Measurements from ENCODE around the gene GNA12.

GNA12 gene, protein sequence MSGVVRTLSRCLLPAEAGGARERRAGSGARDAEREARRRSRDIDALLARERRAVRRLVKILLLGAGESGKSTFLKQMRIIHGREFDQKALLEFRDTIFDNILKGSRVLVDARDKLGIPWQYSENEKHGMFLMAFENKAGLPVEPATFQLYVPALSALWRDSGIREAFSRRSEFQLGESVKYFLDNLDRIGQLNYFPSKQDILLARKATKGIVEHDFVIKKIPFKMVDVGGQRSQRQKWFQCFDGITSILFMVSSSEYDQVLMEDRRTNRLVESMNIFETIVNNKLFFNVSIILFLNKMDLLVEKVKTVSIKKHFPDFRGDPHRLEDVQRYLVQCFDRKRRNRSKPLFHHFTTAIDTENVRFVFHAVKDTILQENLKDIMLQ

DNA sequence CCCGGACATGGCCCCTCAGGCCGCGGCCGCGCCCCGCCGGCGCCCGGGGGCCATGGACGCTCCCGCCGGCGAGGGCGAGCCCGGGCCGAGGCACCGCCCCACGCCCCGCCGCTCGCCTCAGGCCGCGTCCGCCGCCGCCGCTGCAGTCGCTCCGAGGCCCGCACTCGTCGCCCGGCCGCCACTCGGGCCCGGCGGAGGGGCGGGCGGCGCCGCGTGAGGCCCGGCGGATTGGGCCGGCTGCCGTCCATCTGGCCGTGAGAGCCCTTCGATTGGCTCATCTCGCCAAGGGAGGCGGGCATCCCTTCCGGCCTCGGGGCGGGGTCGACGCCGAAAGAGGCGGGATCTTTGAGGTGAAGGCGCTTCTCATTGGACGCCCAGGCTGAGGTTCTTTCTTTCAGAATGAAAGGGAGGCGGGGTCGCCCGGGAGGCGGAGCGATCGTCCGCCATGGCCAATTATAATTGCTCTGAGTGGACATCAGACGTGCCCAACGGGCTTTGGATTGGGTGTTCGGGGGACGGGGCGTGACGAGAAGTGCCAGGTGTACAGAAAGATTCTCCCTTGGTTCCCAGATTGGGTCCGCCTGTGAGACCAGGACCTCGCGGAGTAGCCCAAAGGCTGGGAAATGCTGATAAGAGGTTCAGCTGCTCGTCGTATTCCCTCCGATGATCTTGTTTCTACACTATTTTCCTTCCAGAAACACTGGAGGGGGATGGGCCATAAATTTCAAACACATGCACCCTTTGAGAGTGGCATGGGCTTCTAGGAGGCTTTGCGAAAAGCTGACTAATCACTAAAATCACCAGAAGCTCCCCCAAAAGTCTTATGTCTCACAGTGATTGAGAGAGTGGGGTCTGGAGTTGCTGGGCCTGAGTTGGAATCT is at the start of gene GNA12:
GNA12 (minus strand) TSS at position 156 of the 881 bp plus-strand sequence; CDS start at position 9, 147 bp downstream.
- peak; percentile 93 to 94 for DNase-seq (ENCODE audit: extremely low read depth in 1 of 2, low read depth in 1 of 2)

DNA sequence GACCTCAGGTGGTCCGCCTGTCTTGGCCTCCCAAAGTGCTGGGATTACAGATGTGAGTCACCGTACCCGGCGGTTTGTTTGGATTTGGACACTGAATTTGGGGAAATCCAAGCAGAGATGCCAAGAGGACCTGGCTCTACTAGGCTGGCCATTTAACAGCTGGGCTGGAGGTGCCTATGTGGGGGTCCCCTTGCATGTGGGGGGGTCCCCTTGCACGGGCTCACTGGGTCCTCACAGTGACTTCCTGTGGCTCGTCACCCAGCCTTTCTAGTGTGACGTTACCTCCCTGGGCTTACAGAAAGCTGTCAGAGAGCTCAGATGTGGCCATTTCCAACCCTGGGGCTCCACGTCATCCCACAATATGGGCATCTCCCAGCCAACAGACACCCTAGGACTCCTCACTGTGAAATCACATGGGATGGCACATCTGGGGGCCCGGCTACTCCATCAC is 49.3 kb upstream of the GNA12 start:
- no peak for DNase-seq (ENCODE audit: extremely low read depth in 1 of 2, low read depth in 1 of 2)

DNA sequence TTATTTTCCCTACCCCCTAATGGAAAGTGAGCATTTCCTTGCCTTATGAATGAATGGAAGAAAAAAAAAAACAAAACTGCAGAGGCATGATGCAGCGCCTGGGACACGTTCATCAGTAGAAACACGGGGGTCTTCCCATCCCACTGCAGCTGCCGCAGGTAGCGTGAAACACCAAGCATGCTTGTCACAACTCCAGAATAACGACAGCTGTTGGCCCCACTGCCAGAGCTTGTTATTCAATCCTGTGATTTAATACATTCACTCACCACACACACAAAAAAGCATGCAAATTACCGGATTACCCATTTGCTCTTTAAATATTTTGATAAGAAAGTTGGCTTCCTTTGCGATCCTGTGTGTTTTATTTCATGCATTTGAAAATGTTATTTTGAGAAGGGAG is 48.4 kb upstream of the GNA12 start:
- no peak for DNase-seq (ENCODE audit: extremely low read depth in 1 of 2, low read depth in 1 of 2)

GRCh38 chr7:2887816-2888215 is 43.7 kb upstream of the GNA12 start:
- DNase-seq (ENCODE audit: extremely low read depth in 1 of 2, low read depth in 1 of 2), result no peak

DNA sequence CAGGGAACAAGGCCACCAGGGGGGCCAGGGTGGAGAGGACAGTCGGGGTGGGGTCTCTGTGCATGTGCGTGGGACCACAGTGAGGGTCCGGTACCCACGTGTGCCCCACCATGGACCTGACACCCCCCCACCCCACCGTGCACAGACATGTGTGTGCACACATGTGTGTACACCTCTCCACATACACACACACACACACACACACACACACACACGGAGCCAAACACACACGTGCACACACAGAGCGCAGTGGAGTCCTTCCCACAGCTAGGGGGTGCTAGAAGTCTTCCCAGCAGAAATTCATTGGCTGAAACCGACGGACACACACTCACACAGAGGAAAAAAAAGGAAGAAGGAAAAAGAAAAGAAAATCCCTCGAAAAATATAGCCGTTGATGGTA is 42.8 kb upstream of the GNA12 start:
- no peak for DNase-seq (ENCODE audit: extremely low read depth in 1 of 2, low read depth in 1 of 2)

- DNase-seq (ENCODE audit: extremely low read depth in 1 of 2, low read depth in 1 of 2), result no peak
These were observed 42.3 kb upstream of the GNA12 start for GRCh38 chr7:2886391-2886790.

GRCh38 chr7:2884161-2884560 is 40.1 kb upstream of the GNA12 start:
- no peak for DNase-seq (ENCODE audit: extremely low read depth in 1 of 2, low read depth in 1 of 2)

DNA sequence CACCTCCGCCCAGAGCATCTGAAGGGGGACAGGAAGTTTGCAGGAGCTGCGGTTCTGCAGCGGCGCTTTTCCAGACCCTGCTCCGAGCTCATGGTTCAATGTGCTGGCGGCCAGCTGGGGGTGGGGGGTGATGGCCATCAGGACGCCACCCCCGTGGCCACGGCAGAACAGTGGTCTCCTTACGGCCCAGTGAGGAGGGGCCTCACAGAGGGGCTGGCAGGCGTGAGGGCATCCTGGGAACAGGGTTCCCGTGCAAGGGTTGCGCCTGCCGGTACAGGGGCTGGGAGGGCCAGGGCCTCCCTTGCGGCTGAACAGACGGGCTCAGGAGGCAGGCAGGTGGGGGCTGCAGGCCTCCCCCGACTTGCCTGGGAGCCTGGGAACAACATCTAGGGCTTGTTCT is 39.0 kb upstream of the GNA12 start:
- DNase-seq (ENCODE audit: extremely low read depth in 1 of 2, low read depth in 1 of 2), result no peak

DNA sequence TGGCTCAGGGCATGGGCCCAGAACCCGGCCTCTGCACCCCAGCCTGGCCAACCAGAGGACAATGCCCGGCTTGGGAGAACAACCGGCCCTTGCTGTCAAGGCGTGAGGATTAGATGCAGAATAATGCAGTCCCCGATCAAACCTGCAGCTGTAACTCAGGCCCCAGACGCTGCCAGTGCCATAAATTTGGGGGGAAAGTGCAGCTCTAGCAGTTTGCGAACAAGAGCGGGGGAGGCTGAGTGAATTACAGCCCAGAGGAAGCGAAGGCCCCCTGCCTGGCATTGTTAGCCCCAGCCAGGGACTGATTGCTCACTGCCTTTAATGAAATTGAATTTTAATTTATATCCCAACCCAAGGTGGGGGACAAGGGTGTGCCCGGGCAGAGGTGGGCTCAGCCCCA is 38.0 kb upstream of the GNA12 start:
- no peak for DNase-seq (ENCODE audit: extremely low read depth in 1 of 2, low read depth in 1 of 2)

- DNase-seq (ENCODE audit: extremely low read depth in 1 of 2, low read depth in 1 of 2), result no peak
These were observed 36.9 kb upstream of the GNA12 start for GRCh38 chr7:2880874-2881533.

GRCh38 chr7:2880051-2880450 is 35.9 kb upstream of the GNA12 start:
- DNase-seq (ENCODE audit: extremely low read depth in 1 of 2, low read depth in 1 of 2), result no peak

DNA sequence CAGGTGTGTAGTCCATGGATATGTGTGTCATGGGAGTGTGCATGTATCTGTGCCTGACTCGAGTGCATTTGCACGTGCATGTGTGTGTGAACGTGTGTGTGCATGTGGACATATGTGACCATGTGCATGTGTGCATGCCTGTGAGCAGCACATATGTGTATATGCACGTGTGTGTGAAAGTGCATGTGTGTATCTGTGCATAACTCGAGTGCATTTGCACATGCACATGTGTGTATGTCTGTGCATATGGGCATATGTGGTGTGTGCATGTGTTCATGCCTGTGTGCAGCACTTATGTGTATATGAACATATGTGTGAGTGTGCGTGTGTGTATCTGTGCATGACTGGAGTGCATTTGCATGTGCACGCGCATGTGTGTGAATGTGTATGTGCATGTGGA is 35.2 kb upstream of the GNA12 start:
- no peak for DNase-seq (ENCODE audit: extremely low read depth in 1 of 2, low read depth in 1 of 2)

DNA sequence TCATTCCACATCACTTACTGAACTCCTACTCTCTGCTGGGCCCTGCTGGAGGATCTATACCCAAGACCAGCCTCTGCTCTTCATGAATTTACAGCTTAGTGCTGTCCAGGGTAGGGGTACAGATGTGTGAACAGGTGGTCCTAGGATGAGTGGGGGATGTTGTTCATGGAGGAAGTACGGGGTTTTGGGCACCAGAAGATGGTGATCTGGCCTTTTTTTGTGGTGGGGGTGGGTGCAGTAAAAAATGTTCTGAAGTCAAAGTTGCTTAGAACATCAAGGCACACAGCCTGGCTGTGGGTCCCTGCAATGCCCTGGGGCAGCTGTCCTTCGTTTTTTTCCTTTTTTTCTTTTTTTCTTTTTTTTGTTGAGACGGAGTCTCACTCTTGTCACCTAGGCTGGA is 34.2 kb upstream of the GNA12 start:
- DNase-seq (ENCODE audit: extremely low read depth in 1 of 2, low read depth in 1 of 2), result no peak

- no peak for DNase-seq (ENCODE audit: extremely low read depth in 1 of 2, low read depth in 1 of 2)
These were observed 32.1 kb upstream of the GNA12 start for GRCh38 chr7:2876031-2876731.

DNA sequence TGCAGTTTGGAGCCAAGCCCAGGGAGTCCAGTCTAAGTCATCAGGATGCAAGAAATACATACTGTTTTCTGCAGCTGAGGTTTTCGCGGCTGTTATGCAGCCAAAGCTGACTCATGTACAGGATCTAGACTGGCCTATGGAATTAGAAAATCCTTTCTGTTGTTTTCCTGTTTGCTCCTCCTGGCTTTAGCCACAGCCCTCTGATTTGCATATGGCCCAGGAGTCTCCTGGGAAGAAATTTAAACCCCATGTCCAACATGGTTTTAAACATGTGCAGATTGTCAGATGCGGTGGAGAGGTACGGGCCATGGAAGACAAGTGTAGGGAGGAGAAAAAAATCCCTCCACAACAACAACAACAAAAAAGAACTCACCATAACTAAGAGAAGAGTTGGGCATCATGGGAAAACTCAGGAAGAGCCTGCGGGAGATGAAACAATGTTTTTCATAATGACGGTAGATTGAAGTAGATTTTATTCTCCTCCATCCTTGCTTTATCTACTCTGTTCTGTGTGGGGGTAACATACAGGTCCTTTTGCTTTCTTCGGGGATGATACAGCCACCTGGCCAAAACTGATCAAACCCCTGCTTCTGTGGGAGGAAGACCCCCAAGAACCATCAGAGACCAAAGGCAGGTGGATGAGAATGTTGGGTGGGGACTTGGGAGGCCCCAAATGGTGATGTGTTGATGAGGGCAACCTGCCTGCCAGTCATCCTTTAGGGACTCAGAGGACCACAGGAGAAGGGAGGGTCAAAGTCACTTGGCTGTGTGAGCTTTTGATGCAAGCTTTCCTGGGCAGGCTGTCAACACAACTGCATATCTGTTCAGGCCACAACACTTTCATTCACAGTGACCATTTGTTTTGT is 29.8 kb upstream of the GNA12 start:
- DNase-seq (ENCODE audit: extremely low read depth in 1 of 2, low read depth in 1 of 2), result no peak

- DNase-seq (ENCODE audit: extremely low read depth in 1 of 2, low read depth in 1 of 2), result no peak
These were observed 29.0 kb upstream of the GNA12 start for GRCh38 chr7:2873146-2873545.

- no peak for DNase-seq (ENCODE audit: extremely low read depth in 1 of 2, low read depth in 1 of 2)
These were observed 28.3 kb upstream of the GNA12 start for GRCh38 chr7:2872296-2872874.

DNA sequence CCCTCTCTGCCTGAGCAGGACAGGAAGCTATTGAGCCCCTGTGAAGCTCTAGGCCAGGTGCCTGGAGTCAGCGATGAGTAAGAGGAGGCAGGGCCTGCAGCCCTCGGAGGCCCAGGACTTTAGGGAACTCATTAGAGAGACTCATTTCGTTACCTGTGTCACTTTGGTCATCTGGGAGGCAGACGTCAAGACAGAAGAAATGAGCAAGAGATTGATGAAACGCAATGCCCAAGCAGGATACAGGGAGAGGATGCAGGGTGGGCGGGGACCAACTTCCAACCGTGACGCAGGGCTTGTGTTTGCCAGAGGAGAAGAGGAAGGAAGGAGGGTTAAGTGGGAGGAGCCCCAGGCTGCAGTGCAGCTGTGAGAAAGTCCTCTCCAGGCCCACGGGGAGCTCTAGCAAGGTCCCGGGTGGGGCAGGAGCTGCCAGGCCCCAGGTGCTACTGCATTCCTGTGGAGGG is 26.4 kb upstream of the GNA12 start:
- DNase-seq (ENCODE audit: extremely low read depth in 1 of 2, low read depth in 1 of 2), result no peak

GRCh38 chr7:2869981-2870380 is 25.9 kb upstream of the GNA12 start:
- DNase-seq (ENCODE audit: extremely low read depth in 1 of 2, low read depth in 1 of 2), result no peak

All from activated CD8-positive, alpha-beta memory T cell treated with anti-CD3 and anti-CD28 coated beads for 1 hour (primary cell).